OCI-LY7 (cell line): ENCODE results near the gene ATP6V1B1. TPM values are rescaled to one million over a fixed set of nuclear protein-coding genes. Genes with fewer than 3 reads are reported as not detected.

ENCODE experiments used
- BruUV-seq: library from RNA; stranded (reverse); fragments of 400-500 nt; replicated peaks from 2 replicates; lab custom pipeline; 2021; lab: Mats Ljungman, UMichigan
- CTCF ChIA-PET: fragments of 300-600 bp; sonication (Branson Sonifier 250); formaldehyde crosslinking; loops from one replicate; lab custom pipeline; 2022; ENCODE audit warnings: antibody characterized with exemption; ENCODE audit not compliant: unreplicated experiment; lab: Charles Lee
- POLR2A ChIA-PET: fragments of 300-600 bp; sonication (Branson Sonifier 250); formaldehyde crosslinking; loops from one replicate; lab custom pipeline; 2022; ENCODE audit warnings: antibody characterized with exemption; lab: Charles Lee
- DNase-seq: peaks from one replicate; pipeline ENCODE4 v3.0.0-alpha.2; 2015; ENCODE audit warnings: low spot score
- H2AFZ ChIP-seq: fragments of 200-600 bp; sonication (generic), shearing (Covaris generic); 2 replicates; pipeline ENCODE4 v1.6.1; 2014; ENCODE audit warnings: mild to moderate bottlenecking, antibody characterized with exemption, low read length, moderate library complexity
- H3K27ac ChIP-seq: fragments of 200-600 bp; sonication (generic); 2 replicates; pipeline ENCODE4 v1.5.1; 2014; ENCODE audit warnings: mixed run types, low read depth, mild to moderate bottlenecking, moderate library complexity, low read length, inconsistent platforms; ENCODE audit not compliant: poor library complexity, severe bottlenecking
- H3K36me3 ChIP-seq: fragments of 200-600 bp; sonication (generic); 2 replicates; pipeline ENCODE4 v1.6.1; 2014; ENCODE audit warnings: mild to moderate bottlenecking, antibody characterized with exemption, low read length, moderate library complexity, mixed read lengths; ENCODE audit not compliant: insufficient read depth
- H3K4me1 ChIP-seq: fragments of 200-600 bp; sonication (generic); 2 replicates; pipeline ENCODE4 v1.5.1; 2014; ENCODE audit warnings: mild to moderate bottlenecking, low read length; ENCODE audit not compliant: insufficient read depth, poor library complexity, severe bottlenecking
- H3K4me2 ChIP-seq: fragments of 200-600 bp; sonication (generic); 2 replicates; pipeline ENCODE4 v1.6.1; 2014; ENCODE audit warnings: mild to moderate bottlenecking, low read length
- H3K4me3 ChIP-seq: fragments of 200-600 bp; sonication (generic); 2 replicates; pipeline ENCODE4 v1.5.1; 2014; ENCODE audit warnings: mild to moderate bottlenecking, low read depth, low read length; ENCODE audit not compliant: poor library complexity, severe bottlenecking
- H3K79me2 ChIP-seq: fragments of 200-600 bp; sonication (generic); 2 replicates; pipeline ENCODE4 v1.6.1; 2016; ENCODE audit warnings: low read depth, mild to moderate bottlenecking, low read length, moderate library complexity, mixed read lengths; ENCODE audit not compliant: insufficient read depth
- H3K9me2 ChIP-seq: fragments of 200-600 bp; sonication (generic); 2 replicates; pipeline ENCODE4 v1.6.1; 2016; ENCODE audit warnings: mild to moderate bottlenecking, low read length, mixed read lengths; ENCODE audit not compliant: insufficient read depth
- H3K9me3 ChIP-seq: fragments of 200-600 bp; sonication (generic); 2 replicates; pipeline ENCODE4 v1.6.1; 2014; ENCODE audit warnings: mild to moderate bottlenecking, mixed run types, low read length, mixed read lengths
- H4K20me1 ChIP-seq: fragments of 200-600 bp; sonication (generic); 2 replicates; pipeline ENCODE4 v1.6.1; 2014; ENCODE audit warnings: mild to moderate bottlenecking, antibody characterized with exemption, low read length, moderate library complexity, mixed read lengths; ENCODE audit not compliant: insufficient read depth
- CTCF ChIP-seq: fragments of 200-600 bp; sonication (generic); conservative IDR thresholded peaks from 2 replicates; pipeline ENCODE4 v1.5.1; 2014; ENCODE audit warnings: mild to moderate bottlenecking, antibody characterized with exemption, low read length, moderate library complexity, mixed read lengths
- EZH2phosphoT487 ChIP-seq: fragments of 200-600 bp; sonication (generic); IDR thresholded peaks from 2 replicates; pipeline ENCODE4 v1.6.1; 2018; ENCODE audit warnings: low read depth, borderline replicate concordance, mild to moderate bottlenecking, mixed run types, antibody characterized with exemption, low read length, moderate library complexity, mixed read lengths
- intact Hi-C: fragments of 100-400 bp; cut with micrococcal nuclease; formaldehyde crosslinking; loops from one replicate; pipeline ENCODE4 v1.10.0; 2022; ENCODE audit not compliant: unreplicated experiment
- total RNA-seq, 2 experiments: library from RNA; depleted of rRNA in 1 of 2; stranded (reverse); fragments of >200 nt in 1 of 2; shearing (Covaris generic) in 1 of 2; gene quantifications; 2 replicates each; pipeline ENCODE4 v1.2.3, GENCODE V29; 2014 to 2022

The ATP6V1B1 gene
- total RNA-seq, 2 experiments from 2014 or later, result not detected

DNA sequence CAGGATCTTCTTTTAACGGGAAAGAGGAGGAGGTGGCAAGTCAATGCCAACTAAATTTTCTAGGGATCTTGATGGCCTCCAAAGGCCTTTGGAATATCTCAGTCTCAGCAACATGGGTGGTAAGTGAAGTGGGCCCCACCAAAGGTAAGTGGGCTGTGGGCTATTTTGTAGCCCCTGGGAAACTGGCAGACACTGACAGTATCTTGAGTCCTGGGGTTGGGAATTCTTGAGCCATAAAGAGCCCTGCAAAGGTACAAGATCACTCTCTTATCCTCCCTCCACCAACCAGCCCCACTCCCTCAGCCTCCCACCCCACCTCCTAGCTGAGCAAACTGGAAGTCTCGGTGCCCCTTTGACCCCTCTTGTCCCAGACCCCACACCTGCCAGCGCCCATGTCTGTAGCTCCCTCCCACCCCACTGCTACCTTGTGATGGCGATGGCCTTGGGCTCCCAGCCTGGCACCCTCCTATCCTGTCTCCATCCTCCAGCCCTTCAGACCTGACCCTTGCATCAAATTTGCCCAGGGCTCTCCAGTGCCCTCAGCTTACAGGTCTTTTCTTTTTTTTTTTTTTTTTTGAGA, 8.5 kb downstream of the ATP6V1B1 start:
- ChIA-PET POLR2A (no interaction called here), CTCF (no interaction called here)
- H2AFZ ChIP-seq, result no peak overlapping the region
- intact Hi-C loops, result no loop called here
- H3K36me3 ChIP-seq, result no peaks in the 10 kb centered on the region
- H3K4me2 ChIP-seq, result no peak overlapping the region
- TF ChIP-seq CTCF (no peak), EZH2phosphoT487 (no peak)
- peaks cover 20% of the 10 kb centered on the region for H3K4me1 ChIP-seq
- H3K4me3 ChIP-seq, result no peak overlapping the region
- H4K20me1 ChIP-seq, result no peaks in the 10 kb centered on the region
- no peaks in the 10 kb centered on the region for H3K9me2 ChIP-seq
- BruUV-seq, result no TSS peak
- DNase-seq, result no peak
- H3K79me2 ChIP-seq, result no peaks in the 10 kb centered on the region
- H3K9me3 ChIP-seq, result no peaks in the 10 kb centered on the region
- no peak overlapping the region for H3K27ac ChIP-seq

- no TSS peak for BruUV-seq
- Histone ChIP-seq H3K9me3 (no peaks in the 10 kb centered on the region), H4K20me1 (no peaks in the 10 kb centered on the region), H3K4me1 (peaks cover 20% of the 10 kb centered on the region), H2AFZ (peak overlapping the region; percentile 95; the same call in 1 of the 2 replicates), H3K27ac (peak overlapping the region; percentile 2), H3K4me2 (peak overlapping the region; percentile 89), H3K4me3 (peak overlapping the region; percentile 70), H3K79me2 (no peaks in the 10 kb centered on the region), H3K9me2 (no peaks in the 10 kb centered on the region), H3K36me3 (no peaks in the 10 kb centered on the region)
- CTCF ChIA-PET, result interaction anchor here (0.6 to 1.9 kb wide), 2 partner anchors 76 to 82 kb away, joined by 5 to 9 read pairs; no protein-coding TSS in a partner anchor
- peak; percentile 69 for DNase-seq
- POLR2A ChIA-PET, result interaction anchor here (0.6 kb wide), 1 partner anchor 225 kb away, joined by 3 read pairs; no protein-coding TSS in a partner anchor
- intact Hi-C loops, result loop anchor here (2.0 kb wide), 1 partner anchor 84 kb away; no protein-coding TSS in a partner anchor
- TF ChIP-seq EZH2phosphoT487 (no peak), CTCF (peak; percentile 96)
Measured at GRCh38 chr2:70946832-70947442, 11.2 kb downstream of the ATP6V1B1 start.
